Upper lobe of right lung (tissue), 1 donor: ENCODE data around the gene CALB2. TPM values are rescaled to one million over a fixed set of nuclear protein-coding genes. Genes with fewer than 3 reads are reported as not detected.

ENCODE experiments used
- ATAC-seq: fragments of 200-7000 bp; cut with Tn5 transposase; one replicate; pipeline ENCODE4 v1.9.1; 2020; ENCODE audit warnings: mild to moderate bottlenecking, moderate library complexity
- DNase-seq: peaks from one replicate; pipeline ENCODE4 v3.0.0-alpha.2; 2020
- H3K27ac ChIP-seq: fragments of 200-600 bp; one replicate; pipeline ENCODE4 v1.8.0; 2022
- H3K27me3 ChIP-seq: fragments of 200-600 bp; one replicate; pipeline ENCODE4 v1.8.0; 2022; ENCODE audit warnings: mild to moderate bottlenecking
- H3K36me3 ChIP-seq: fragments of 200-600 bp; one replicate; pipeline ENCODE4 v1.8.0; 2022
- H3K4me1 ChIP-seq: fragments of 200-600 bp; one replicate; pipeline ENCODE4 v1.8.0; 2022
- H3K4me3 ChIP-seq: fragments of 200-600 bp; one replicate; pipeline ENCODE4 v1.8.0; 2022; ENCODE audit warnings: mild to moderate bottlenecking
- H3K9me3 ChIP-seq: fragments of 200-600 bp; one replicate; pipeline ENCODE4 v1.8.0; 2022
- intact Hi-C: fragments of 100-400 bp; cut with DNase I; formaldehyde crosslinking; loops from one replicate; pipeline ENCODE4 v1.11.0; 2022
- total RNA-seq: library from RNA; stranded (reverse); fragmentation: NEBNext Ultra II Directional; extraction: Animal tissue kit (Norgen Biotek cat#: 25700); gene quantifications from one replicate; pipeline ENCODE4 v1.2.1, GENCODE V29; 2021
- TF ChIP-seq, protein P1 (sequence below): fragments of 200-600 bp; IDR thresholded peaks from one replicate; pipeline ENCODE4 v1.8.0; 2022; ENCODE audit warnings: antibody characterized with exemption
- donor health status: DM: no; HTN: yes; CAD: no; lungs with severe emphysema.

The CALB2 gene
- total RNA-seq, 1 donor from 2014 or later = 4.6 TPM

DNA sequence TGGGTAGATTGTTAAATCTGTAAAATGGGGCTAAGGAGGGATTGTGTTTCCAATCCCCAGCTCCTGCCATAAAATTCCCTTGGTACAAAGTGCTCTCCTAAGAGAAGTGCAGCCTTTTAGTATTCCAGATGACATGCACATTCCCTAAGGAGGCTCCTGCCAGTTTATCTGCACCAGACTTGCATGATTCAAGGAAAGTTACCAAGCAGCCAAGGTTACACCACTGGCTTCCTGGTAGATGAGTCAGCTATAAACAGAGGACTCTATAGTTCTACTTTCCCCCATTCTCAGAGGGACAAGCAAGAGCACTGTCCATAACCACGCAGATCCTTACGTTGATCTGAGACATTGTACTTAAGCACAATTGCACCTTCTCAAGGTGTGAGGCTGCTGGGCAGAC is 1.9 kb downstream of the CALB2 start:
- Histone ChIP-seq H3K4me1 (peaks cover 2% of the 10 kb centered on the region), H3K27me3 (peaks cover 21% of the 10 kb centered on the region), H3K4me3 (no peak overlapping the region), H3K27ac (no peak overlapping the region), H3K9me3 (no peaks in the 10 kb centered on the region), H3K36me3 (no peaks in the 10 kb centered on the region)
- intact Hi-C loops = no loop called here
- no peak for ATAC-seq
- TF ChIP-seq, protein P1, sequence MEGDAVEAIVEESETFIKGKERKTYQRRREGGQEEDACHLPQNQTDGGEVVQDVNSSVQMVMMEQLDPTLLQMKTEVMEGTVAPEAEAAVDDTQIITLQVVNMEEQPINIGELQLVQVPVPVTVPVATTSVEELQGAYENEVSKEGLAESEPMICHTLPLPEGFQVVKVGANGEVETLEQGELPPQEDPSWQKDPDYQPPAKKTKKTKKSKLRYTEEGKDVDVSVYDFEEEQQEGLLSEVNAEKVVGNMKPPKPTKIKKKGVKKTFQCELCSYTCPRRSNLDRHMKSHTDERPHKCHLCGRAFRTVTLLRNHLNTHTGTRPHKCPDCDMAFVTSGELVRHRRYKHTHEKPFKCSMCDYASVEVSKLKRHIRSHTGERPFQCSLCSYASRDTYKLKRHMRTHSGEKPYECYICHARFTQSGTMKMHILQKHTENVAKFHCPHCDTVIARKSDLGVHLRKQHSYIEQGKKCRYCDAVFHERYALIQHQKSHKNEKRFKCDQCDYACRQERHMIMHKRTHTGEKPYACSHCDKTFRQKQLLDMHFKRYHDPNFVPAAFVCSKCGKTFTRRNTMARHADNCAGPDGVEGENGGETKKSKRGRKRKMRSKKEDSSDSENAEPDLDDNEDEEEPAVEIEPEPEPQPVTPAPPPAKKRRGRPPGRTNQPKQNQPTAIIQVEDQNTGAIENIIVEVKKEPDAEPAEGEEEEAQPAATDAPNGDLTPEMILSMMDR = no peak
- no peak for DNase-seq

DNA sequence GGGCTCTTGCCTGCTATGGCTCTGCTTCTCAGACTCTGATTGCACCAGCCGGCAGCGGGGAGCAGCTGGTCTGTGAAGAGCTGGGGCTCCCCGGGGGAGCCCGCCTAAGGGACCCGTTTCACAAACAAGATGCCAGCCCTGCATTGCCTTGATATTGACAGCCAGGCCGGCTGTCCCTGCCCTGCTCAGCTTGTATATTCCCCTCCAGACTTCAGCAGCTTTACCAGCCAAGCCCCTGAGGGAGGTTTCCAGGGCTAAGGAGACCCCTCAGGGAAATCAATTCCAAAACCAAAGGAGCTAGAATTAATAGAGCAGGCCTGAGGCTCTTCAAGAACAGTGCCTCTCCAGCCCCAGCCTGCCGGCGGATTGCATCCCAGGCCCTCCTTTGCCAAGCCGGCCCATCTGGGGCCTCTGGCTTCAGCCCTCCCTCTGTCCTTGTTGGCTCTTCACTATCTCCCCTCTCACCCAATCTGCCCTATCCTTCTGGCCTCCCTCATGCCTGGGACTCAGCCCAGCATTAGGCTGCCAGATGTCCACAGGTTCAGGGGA is 5.7 kb downstream of the CALB2 start:
- Histone ChIP-seq H3K27ac (no peak overlapping the region), H3K4me3 (no peak overlapping the region), H3K27me3 (peaks cover 28% of the 10 kb centered on the region), H3K36me3 (no peaks in the 10 kb centered on the region), H3K9me3 (no peaks in the 10 kb centered on the region), H3K4me1 (no peaks in the 10 kb centered on the region)
- intact Hi-C loops = no loop called here
- ATAC-seq = no peak
- TF ChIP-seq, protein P1 = no peak
- DNase-seq = no peak

DNA sequence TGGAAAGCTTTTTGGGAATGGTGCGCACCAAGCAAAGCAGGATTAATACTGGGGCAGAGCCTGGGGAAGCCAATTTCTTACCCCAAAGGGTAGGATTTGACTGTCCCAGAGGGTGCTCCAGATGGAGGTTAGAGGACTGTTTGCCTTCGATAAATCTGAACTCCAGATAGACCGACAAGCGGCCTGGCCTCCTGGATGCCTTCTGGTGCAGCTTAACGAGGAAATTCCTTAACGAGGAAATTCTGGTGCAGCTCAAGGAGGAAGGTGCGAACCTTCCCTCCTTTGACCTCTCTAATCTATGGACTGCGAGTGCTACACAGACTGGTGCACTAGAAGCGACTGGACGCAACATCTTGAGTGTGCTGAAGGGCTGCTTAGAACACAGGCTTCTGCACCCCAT is 6.5 kb downstream of the CALB2 start:
- H3K27ac ChIP-seq = no peak overlapping the region
- no peaks in the 10 kb centered on the region for H3K9me3 ChIP-seq
- DNase-seq (no peak), ATAC-seq (no peak)
- peaks cover 20% of the 10 kb centered on the region for H3K27me3 ChIP-seq
- H3K36me3 ChIP-seq = no peaks in the 10 kb centered on the region
- TF ChIP-seq, protein P1 = no peak
- H3K4me1 ChIP-seq = no peaks in the 10 kb centered on the region
- H3K4me3 ChIP-seq = no peak overlapping the region
- intact Hi-C loops = no loop called here

DNA sequence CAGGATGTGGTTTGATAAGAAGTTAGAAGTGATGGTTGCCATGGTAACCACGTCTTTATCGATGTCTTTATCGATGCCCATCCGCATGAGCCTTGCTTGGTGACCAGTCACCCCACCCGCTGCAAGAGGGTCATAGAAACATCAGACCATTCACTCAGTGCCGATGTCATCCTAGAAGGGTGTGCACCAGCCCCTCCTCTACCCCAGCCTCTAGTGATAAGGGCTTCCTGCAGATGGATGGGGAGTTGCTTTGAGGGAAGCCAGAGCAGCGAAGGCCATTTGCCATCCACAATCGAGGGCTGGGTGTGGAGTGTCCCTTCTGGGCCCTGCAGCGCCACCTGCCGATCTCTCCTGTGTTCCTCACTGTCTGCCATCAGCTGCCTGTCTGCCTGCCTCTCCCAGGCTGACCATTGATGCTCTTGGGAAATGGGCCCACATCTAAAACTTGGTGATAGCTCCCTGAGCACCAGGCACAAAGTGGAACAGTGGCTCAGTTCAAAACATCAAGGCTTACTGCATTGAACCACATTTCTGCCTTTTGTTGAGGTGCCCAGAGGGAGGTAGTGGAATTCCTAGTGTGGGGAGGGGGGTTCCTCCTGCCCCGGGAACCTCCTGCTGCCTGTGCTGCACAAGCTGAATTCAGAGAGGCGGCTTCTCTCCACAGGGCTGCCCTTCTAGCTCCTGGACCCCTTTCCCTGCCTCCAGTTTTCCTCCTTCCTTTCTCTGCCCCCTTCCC is 8.9 kb downstream of the CALB2 start:
- H3K27me3 ChIP-seq = peaks cover 14% of the 10 kb centered on the region
- ATAC-seq (peak; percentile 67), DNase-seq (peak; percentile 68)
- no peak overlapping the region for H3K4me3 ChIP-seq
- no peaks in the 10 kb centered on the region for H3K9me3 ChIP-seq
- intact Hi-C loops = no loop called here
- no peak overlapping the region for H3K27ac ChIP-seq
- H3K36me3 ChIP-seq = no peaks in the 10 kb centered on the region
- TF ChIP-seq, protein P1 = peak; percentile 37
- no peaks in the 10 kb centered on the region for H3K4me1 ChIP-seq

DNA sequence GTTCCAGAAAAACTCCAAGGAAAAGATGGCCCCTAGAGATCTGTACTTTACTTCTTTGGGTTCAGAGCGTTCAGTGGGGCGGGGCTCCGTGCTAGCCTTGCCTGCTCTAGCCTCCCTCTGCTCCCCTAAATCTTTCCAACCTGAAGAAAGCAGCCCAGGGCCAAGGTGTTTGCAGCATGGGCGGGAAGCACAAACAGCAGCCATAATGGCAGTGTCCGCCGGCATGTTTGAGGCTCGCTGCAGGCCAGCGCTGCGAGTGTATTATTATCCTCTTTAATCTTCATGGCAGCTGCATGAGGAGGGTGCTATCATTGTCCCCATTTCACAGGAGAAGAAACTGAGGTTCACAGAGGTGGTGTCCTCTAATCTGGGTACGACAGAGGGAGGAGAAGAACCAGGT is 10.4 kb downstream of the CALB2 start:
- Histone ChIP-seq H3K36me3 (no peaks in the 10 kb centered on the region), H3K4me1 (no peaks in the 10 kb centered on the region), H3K9me3 (no peaks in the 10 kb centered on the region), H3K27ac (no peak overlapping the region), H3K27me3 (peaks cover 21% of the 10 kb centered on the region), H3K4me3 (no peak overlapping the region)
- intact Hi-C loops = no loop called here
- ATAC-seq = no peak
- DNase-seq = no peak
- TF ChIP-seq, protein P1 = no peak
